GM18502 (cell line): ENCODE data around the gene PUM2.

ENCODE experiments used
- ATAC-seq: cut with Tn5 transposase; IDR thresholded peaks from one replicate; pipeline ENCODE4 v1.9.1; 2021; ENCODE audit warnings: mild to moderate bottlenecking; ENCODE audit not compliant: unreplicated experiment, poor library complexity

PUM2 gene

DNA sequence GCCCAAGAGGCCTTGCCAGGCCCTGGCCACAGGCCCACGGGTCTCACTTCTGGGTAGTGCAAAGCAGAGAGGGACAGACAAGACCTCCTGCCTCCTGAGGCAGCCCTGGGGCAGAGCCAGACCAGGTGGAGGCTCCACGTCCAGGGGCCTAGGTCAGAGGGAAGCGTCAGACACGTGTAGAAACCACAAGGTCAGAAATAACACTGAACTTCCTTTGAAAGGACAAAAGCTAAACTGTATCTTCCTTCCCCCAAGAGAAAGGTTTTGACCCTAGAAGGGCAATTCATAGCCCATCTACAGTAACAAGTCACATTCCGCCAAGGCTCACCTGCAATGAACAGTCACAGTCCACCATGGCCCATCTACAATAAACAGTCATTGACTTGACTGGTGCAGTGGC lies 143.6 kb downstream of the PUM2 start:
- peak; percentile 58 for ATAC-seq

DNA sequence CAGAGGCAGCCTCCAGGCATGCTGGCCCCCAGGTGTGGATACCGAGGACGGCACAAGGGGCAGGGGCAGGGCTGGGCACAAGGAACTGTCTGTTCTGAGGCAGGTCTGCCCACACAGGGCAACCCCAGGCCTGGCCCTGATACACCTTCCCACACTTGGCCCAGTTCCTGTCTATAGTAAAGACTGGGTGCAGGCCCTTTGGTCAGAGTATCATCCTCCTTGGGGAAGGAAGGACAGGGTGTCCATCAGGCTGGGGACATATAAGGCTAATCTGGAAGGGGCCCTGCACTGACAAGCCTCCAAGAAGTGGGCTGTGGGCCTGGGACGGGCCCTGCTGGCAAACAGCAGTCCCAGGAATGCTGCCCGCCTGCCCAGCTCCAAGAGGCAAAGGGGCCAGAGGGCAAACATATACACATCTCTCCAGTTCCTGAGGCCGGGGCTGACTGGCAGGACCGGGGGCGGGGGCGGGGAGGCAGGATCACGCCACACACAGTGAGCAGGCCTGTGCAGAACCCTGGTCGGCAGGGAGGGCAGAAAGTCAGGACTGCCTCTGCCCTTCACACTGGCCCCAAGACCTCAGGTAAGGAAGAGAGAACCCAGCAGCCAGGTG lies 144.6 kb downstream of the PUM2 start:
- no peak for ATAC-seq

DNA sequence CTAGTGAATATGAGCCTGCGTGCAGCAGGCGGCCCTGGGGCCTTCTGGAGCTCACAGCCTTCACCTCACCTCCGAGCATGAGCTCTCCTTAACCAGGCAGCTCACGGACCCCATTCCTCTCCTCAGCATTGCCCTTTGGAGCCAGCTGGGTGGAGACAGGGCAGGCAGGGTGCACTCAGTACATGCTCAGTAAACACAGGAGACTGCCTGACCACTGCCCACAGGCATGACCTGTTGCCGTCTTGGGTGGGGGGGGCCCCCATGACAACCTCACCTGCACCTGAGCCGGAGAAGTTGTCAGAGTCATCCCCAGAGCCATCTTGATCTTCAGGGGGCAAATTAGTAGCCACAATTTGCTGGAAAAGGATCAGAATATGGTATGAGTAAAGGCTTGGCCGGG lies 145.6 kb downstream of the PUM2 start:
- no peak for ATAC-seq

DNA sequence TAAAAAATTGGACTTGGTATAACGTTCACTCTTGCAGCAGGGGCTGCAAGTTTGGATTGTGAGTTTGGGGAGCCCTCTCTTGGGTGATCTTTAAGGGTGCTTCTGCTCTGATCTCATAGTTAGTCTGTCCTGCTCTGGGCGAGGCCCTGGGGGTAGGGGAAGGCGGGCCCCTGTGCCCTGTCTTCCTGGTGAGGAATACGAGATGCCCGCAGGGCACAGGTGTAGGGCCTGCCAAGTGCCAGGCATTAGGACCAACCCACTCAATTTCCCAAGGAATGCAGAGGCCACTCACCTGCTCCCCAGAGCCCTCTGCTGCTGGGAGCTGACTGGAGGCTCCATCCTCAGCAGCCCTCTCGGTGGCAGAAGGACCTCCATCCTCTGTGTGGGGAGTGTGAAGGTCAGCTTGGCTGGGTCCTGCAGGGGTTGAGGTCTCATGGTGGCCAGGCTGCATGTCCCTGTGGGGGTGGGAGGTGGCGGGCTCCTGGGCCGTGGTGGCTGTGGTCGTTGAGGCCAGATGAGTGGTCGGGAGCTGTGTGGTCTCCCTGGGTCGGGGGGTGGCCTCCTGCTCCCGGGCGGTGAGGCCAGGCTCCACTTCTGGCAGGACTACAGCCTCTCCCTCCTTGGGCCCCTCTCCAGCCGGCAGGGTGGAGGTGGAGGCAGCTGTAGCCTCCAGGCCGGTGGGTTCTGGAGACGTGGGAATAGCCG lies 147.0 kb downstream of the PUM2 start:
- no peak for ATAC-seq

DNA sequence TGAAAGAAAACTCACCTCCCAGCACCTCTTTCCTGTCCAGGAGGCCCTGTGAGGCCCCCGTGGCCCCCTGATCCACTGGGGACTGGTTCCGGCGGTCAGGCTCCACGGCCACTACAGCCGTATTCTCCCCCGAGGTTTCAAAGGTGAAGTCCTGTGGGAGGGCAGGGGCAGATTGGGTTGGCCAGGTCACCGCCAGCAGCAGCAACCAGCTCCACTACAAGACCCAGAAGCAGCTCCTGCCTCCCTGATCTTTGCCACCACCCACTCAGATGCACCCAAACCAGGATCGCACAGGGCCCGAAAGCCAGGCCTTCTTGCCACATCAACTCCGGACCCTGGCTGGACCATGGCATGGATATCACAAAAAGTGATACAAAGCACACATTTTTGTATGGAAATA lies 147.6 kb downstream of the PUM2 start:
- no peak for ATAC-seq

DNA sequence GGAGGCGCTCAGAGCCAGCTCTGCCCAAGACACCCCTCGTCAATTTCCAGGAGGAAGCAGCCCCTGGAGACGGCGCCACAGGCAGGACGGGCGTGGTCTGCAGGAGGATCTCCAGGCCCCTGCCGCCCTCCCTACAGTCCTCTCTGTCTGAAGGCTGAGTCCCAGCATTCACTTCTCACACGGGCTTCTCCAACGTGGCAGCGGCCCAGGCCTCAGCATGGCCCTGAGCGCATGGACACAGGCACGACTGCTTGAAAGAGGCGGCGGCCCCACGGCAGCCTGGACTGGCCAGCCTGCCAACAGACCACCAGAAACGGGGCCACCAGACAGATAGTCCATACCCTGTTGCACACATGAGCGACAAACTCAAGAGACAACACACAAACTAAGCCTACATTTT lies 149.0 kb downstream of the PUM2 start:
- ATAC-seq = no peak

DNA sequence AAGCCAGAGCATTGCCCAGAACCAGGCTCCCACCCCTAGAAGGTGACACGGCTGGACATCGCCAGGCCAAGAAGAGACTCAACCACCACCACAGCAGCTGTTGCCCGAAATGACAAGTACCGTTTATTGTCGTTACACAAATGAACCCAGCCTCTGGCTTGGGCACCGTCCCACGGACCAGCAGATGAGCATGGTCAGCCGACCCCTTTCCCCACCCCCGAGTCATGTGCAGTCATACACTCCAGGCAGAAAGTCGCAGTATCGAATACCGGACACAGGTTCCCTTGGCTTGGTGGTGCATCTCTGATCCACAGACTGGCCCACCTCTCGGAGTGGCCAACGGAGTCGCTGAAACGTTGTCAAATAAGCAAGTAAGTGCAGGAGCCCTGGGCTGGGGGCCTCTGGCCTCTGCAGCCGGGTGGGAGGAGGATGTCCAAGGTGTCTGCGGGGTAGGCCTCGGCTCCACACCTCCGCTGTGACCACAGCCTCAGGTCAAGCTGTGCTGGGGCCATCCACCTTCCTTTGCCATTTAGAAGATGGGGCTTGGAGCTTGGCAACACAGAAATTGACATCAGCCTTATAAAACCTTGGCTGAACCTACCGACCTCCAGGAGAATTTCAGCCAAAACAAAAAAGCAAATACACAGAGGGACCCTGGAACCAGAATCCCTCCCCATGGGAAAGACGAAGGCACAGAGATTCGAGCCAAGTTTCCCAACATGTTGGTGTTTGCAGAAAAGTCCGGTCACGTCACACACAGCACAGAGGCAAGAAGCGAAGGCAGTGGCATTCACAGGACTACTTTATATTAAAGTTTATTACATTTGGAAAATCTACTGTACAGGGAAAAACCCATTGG lies 149.7 kb downstream of the PUM2 start:
- ATAC-seq = no peak

DNA sequence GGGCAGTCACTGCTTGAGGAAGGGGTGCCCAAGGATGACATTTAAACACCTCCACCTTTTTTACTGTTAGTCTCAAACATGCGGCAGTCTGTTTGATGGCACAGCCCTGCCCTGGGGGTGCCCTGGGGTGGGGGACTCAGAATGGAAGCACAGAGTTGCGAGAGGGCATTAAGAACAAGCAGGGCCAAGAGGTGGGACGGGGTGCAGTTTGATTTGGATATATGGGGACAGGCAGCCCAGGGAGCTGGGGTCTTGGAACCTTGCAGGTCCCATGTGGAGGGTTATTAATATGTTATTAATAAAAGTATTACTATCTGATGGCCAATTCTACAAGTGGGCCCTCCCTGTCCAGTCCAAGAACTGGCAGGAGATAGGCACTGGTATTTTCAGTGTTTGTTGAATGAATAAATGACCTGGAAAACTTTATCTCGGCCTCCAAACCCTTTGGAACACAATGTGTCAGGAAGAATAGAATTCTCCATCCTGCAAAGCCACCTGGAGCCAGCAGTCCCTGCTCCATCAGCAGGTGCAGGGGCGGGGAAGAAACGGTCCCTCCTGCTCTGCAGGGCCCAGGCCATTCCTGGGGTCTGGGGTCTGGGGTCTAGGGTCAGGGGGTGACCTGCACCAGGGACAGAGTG lies 150.9 kb downstream of the PUM2 start:
- no peak for ATAC-seq

DNA sequence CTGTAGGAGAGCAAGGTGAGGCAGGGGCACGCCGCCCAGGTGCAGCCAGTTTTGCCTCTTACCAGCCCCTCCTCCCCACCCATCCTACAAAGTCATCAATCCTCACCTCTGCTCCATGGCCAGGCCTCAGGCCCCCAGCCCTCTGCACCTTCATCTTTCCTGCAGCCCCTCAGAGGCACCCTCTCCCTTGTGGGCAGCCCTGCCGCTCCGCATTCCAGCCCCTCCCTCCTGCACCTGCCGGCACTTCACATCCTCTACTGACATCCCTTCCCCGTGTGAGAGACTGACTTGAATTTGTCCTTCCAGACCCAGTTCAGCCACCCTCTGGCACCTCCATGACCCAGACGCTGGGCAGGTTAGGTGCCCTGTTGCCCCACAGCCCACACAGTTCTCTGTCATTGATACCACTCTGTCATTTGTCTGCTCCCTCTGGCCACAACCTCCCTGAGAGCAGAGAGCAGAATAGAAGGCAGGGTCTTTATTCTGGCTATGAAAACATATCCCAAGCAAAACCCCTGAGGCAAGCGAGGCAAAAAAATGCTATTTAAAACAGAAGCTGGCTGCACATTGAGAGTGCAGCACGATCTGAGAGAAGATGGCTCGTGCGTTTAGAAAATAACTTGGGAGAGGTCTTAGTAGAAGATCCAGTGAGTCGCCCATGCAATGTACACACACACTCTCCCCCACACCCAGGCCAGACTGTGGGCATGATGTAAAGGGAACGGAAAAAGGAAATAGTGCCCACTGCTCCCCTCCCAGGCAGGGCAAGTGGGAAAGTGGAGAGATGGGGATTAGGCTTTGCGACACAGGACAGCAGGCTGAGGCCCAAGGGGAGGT lies 151.6 kb downstream of the PUM2 start:
- no peak for ATAC-seq
